HG03066 (cell line): ENCODE data around the gene PSMB9.

Experiments used
- ATAC-seq: cut with Tn5 transposase; IDR thresholded peaks from one replicate; pipeline ENCODE4 v1.9.1; 2021; ENCODE audit warnings: low read depth; ENCODE audit not compliant: unreplicated experiment

PSMB9 gene

DNA sequence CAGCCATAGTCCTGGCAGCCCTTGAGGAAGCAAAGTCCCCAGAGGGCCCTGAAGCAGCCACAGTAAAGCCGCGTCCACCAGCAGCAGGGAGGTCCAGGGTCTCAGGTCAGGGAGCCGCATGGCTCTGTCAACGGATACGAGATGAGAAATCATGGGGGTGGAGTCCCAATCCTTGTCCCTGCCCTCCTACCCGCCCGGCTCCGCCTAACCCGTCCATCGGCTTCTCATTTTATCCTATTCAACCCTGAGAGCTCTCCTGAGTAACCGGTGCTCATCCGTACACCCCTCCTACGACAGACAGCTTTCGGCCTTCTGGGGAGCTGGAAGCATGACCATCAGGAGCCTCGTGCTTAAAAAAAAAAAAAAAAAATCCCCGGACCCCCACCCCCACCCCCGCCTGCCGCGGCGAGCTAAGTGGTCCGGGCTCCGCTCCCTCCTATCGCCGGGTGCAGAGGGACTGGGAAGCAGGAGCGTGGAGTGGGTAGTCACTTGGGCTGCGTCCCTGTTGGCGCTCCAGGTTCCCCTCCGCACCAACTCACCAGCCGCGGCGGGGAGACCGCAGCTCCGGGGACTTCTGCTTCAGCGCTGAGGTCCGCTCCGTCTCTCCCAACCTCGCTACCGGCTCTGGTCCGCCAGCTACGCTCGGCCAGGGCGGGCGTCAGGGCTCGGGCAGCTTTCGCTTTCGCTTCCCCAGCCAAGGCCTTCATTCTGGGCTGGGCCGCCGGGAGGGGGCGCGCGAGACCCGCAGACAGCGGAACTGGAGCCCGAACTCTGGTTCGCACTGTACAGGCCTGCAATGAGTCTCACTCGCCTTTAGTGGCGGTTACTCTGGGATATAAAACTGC, 15.7 kb upstream of the PSMB9 start, which contains the start of gene TAP2:
TSS of gene TAP2 (minus strand) at position 626 of the 845 bp plus-strand sequence. CDS start at position 120, 506 bp downstream.
- peak; percentile 79 for ATAC-seq

DNA sequence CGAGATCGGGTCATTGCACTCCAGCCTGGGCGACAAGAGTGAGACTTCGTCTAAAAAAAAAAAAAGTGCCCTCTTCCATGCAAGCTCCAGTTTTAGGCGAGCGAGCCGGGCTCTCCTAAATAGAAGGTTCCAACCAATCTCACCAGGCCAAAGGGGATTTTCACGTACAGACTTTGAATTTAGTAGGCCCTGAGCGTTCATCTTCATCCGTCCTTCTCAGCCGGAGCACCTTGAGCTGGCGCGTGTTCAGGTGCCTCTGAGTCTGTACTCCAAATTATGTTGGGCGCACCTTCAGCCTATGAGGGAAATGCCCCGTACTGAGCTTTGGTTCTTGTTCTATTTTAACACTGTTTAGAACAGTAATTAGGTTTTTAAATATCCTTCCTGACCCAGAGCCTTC, 14.6 kb upstream of the PSMB9 start:
- ATAC-seq: no peak

DNA sequence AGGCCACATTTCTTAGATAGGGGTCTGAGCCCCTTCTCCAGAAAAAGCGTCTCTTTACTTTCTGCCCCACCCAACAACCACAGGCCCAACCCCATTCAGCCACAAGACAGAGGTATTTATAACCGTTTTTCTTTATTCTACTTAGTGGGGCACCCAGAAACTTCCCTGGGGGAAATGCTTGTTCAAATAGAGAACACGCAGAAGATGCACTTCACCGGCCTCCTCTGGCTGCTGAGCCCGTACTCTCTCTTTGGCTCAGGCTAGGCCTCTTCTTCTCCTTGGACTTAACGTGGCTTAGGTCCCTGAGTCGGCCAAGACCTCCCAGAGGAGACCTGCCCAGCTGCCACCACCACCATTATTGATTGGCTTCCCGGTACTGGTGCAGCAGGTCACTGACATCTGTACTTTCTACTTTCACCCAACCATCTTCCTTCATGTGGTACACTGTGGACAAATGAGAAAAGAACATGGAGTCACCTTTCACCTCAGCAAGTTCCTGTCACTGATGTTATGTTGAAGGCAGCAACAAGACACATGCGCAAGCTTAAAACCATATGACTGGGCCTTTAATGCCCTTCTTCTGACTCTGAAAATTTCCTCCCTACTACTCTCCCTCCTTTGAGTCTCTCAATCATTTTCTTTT, 13.3 kb upstream of the PSMB9 start:
- ATAC-seq: no peak

DNA sequence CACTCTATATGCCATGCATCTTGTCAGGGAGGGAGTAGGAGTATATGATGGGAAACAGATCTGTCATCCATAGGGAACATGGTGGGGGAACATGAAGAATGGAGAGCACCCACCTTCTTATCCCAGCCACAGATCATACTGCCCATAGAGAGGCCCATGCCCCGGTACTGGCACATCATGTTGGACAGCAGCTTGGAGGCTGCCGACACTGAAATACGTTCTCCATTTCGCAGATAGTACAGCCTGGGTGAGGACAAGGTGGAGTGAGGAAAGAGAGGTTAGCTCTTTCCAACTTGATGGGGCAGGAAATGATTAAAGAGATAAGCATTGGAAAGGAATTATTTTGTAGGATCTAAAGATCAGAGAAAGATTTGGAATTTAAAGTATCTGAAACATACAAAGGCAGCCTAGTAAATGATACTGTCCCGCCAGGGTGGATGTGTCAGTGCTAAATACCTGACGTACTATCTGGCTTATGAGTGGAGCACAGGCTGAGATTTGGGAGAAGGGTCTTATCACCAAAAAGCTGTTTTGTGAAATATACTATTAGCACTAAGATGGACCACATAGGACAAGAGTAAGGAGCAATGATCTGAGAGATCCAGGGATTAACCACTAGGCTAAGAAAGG, 11.9 kb upstream of the PSMB9 start:
- ATAC-seq: no peak

DNA sequence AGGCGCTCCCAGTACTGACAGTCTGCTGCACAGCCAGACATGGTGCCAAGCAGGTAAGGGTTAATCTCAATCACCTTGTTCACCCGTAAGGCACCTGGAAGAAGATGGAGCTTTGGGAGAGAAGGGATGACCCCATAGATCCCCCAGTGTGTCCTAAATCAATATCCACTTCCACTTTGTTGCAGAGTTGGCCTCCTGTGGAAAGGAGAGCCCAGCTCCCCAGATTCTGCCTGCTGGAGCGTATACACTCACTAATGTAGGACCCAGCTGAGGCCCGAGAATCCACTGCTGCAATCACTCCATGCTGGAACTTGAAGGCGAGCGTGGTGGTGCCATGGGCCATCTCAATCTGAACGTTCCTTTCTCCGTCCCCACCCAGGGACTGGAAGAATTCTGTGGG, 11.3 kb upstream of the PSMB9 start:
- ATAC-seq: no peak

DNA sequence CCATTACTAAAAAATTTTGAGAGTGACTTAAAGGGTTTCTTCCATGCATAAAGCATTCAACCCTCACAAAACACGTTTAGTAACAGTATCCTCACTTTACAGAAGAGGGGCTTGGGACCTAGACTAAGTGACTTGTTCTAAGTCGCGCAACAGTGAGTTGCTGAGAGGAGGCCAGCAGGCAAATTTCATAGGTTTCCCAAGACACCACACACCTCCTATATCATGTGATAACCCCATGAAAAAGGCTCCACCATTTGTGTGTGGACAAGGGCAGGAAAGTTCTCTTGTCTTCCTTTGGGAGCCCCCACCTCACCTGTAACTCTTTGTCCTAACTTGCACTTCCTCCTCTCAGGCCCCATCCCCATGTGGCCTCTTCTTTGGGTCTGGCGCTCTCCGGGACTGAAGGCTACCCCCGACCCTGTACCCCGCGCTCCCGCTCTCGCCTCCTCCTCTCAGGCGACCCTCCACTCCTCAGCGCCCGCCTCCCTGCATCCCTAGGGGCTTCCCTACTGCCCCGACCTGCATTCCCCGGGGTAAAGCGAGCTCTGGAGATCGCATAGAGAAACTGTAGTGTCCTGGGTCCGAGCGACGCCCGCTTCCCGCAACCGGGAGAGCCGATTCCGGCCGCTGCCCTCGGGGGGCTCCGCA, 10.5 kb upstream of the PSMB9 start:
- no peak for ATAC-seq

DNA sequence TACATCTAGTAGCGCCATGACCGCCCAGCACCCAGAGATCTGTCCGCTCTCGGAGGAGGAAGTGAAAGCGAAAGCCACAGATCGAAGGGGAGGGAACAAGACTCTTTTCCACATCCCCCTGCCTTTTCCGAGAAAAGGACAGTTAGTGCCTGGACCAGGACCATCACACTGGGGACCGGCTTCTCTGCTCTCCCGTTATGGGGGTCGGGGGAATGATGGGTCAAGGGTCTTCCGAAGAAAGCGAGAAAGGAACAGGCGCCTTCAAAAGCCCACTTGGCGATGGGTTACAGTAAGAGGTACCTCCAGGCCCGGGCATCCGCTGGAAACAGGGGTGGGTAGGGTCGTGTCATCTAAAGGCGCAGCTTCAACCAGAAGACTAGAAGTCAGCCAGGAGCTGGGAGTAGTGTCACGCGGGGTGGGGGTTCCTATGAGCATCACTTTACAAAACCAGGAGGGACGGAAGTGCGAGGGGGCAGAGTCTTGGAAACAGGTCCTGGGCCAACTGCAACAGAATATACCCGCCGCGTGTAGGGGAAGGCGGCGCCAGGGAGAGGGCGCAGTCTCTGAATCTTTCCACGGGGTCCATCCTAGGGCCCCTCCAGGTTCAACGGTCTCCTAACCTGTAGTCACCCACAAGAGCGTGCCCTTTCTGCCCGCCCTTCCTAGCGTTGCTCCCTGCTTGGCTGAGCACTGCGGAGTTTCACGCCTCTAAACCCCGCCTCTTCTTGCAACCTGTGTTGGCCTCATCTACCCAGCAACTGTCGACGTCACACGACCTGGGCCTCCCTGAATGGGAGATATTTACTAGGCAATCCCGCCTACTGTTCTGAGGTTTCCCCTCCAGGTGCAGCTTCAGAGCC, 9.8 kb upstream of the PSMB9 start, which contains the start of gene PSMB8:
TSS of gene PSMB8 (minus strand) at position 69 of the 860 bp plus-strand sequence. CDS start at position 18, 51 bp downstream.
- ATAC-seq: peak; percentile 69

DNA sequence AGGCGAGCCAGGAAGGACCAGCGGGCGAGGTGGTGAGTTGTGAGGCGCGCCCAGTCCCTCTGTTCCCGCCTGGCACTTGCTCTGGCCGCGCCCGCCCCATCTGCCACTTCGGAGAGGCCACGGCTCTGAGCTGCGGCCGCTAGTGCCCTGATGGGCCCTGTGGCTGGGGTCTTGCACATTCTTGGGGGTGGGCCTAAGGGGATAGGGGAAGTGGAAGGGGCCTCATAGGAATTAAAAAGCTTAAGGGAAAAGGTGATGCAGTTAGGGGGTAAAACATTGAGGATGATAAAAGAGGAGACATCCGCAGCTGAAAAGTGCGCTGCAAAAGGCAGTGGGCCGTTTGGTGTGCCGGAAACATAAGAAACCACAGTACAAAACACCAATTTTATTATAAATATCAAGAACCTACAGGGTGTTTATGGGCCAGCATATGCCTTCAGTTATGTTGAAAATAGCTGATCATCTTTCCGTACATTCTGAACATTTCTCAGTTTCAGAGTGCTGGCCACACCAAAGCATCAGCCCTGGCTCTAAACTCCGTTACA, 9.1 kb upstream of the PSMB9 start:
- ATAC-seq: no peak

DNA sequence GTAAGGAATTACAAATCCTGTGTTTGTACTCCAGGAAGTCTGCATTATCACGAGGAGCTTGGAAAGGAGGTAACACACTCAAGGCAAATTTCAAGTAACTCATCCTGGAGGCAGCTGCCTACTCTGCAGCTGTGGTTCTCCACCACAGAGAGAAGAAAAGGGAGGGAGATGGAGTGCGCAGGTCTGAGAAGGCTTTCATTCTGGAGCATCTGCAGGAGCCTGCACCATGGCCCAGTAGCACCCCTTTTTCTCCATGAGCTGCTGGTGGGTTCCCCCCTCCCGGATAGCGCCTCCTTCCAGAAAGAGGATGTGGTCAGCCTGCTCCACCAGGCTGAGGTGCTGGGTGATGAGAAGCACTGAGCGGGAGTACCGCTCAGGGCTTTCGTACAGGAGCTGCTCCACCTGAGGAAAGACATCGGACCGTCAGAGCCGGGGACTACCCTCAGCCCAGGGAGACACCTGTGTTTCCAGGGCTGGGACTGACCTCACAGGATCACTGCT, 8.6 kb upstream of the PSMB9 start:
- ATAC-seq: no peak

DNA sequence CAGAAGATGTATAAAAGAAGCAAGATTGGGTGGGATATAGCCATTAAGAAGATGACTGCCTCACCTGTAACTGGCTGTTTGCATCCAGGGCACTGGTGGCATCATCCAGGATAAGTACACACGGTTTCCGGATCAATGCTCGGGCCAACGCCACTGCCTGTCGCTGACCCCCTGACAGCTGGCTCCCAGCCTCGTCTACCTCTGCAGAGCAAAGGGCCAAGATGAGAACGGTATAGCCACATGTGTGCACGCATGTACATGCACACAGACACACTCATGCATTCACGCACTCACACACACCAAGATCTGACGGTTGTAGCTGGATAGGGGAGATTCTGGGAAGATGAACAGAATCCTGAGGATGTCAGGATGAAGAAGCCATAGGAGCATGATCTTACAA, 7.0 kb upstream of the PSMB9 start:
- ATAC-seq: no peak

DNA sequence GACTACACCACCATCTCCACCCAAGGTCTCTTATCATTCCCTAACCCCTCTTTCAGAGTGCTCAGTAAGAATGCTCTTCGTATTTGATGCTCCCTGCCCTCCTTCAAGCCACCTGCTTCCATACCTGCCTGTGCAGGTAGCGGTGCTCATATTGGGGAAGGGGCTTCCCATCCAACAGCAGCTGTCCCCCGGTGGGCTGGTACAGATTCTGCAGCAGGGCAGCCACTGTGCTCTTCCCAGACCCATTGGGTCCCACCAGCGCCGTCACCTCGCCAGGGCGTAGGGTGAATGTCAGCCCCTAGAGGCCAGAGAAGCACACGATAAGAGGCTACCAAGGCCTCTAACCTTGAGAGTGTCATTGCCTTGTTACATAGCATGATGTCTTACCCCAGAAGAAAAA, 6.2 kb upstream of the PSMB9 start:
- ATAC-seq: no peak

DNA sequence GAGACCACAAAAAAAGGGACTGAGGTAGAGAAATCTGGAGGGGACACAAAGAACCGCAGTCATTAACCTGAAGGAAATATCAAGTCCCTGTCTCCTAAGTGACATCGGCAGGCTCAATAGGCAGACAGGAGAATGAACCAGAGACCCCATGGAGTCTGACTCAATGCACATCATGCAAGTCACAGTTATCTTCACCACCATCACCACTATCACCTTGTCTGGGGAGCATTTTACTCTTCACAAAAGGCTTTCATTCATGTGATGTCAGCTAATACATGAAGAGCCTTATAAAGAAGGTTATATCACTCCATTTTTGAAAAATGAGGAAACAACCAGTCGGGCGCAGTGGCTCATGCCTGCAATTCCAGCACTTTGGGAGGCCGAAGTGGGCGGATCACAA, 4.9 kb upstream of the PSMB9 start:
- no peak for ATAC-seq

DNA sequence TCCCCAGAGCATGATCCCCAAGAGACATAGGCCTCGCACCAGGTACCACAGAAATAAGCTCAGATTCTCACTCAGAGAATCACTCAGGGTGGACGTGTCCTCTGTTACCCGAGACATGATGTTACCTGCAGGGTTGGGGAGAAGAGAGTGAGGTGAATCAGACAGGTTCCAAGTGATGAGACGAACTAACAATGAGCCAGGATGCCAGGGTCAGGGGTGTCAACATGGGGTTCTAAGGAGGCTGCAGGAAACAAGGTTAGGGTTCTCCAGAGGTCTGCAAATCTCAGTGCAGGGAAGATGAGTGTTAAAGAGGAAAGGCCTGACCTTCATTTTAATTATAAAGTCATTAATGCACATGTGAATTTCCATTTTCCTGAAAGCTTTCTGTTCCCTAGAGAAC, 3.0 kb upstream of the PSMB9 start:
- no peak for ATAC-seq

DNA sequence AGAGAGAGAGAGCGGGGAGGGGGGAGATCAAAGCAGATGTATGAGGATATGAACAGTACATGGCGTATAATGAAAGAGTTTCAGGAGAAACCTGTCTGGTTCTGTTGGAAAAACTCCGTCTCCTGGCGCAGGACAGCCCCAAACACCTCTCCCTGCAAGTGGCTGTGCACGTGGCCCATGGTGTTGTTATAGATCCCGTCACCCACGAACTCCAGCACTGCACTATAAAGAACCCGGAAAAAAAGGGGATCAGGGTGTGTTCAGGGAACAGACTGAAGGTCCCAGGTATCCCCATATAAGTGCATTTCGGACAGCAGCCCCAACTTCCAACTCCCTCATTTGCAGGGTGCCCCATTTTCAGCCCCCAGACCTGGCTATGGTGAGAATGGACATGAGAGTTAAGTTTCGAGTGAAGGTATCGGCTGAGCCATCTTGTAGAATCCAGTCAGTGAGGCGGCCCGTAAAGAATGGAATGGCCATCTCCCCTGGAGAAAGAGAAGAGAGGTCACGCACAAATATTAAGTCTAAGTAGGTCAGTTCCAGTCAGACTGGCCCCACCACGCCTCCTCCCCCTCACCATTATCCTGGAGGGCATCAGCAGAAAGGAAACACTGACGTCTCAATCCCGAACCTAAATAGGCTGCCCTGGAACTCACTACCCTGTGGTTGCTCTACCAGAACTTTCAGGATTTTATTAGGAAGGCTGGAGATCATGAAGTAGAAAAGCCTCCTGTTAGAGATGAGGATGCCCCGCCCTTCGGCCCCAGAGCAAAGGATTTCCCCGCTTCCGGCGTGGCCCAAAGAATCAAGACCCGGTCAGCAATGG, 1.8 kb upstream of the PSMB9 start:
- ATAC-seq: no peak

DNA sequence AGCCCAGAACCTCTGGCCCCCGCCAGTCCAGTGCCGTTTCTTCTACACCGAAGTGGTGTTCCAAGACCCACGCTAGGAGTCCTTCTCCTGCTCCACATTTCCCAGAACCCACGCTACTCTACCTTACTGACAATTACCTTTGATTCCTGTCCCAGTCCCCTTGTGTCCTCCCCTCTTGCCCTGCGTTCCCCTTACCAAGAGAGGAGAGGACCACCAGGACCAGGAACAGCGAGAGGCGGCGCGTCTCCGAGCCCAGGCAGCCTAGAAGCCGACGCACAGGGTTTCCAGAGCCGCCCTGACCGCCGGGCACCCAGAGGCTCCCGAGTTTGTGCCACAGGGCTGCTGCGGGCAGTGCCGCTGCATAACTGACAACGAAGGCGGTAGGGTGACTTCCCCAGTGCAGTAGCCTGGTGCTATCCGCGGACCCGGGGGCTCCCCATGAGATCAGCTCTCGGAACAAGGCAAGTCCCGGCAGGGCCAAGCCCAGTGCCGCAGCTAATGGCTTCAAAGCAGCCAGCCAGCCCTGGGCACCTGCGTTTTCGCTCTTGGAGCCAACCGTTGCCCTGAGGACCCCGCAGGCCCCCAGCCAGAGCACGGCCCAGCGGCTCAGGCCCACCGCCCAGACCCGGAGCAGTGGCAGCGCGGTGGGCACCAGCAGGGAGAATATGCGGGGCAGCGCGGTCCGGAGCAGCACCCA, 1.0 kb upstream of the PSMB9 start:
- peak; percentile 17 for ATAC-seq

DNA sequence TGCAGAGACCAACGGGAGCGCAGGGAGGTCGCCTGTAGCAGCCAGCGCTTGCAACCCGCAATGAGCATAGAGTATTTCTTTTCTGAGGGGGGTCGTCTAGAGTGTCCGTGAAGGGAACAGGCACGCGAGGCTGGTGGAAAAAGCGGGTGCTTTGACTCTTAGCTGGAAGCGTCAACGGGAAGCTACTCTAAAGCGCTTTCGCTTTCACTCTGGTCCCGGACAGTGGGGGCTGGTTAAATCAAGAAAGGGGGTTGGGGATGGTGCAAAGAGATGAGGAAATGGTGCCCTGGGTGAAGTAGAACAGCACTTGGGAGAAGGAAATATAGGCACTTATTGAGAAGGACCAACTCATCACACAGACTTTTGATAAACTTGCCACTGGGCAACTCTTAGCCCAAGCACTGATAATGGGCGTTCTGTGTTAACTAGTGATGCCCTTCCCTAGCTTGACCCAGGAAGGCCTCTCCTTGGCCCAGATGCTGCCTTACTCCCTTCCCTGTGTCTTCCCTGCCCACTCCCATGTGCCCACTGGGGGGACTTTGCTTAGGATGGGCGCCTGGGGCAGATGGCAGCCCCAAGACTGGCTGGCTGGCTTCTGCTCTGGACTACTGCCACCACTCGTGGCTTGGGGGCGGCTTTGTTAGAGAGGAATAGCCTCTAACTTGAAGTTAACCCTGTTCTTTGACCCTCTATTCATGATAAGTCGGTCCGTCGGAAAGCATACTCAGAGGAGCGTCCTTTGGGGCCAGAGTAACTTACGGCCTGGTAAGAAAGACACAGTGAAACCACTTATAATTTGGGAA, 585 bp downstream of the PSMB9 start:
- ATAC-seq: peak; percentile 22

DNA sequence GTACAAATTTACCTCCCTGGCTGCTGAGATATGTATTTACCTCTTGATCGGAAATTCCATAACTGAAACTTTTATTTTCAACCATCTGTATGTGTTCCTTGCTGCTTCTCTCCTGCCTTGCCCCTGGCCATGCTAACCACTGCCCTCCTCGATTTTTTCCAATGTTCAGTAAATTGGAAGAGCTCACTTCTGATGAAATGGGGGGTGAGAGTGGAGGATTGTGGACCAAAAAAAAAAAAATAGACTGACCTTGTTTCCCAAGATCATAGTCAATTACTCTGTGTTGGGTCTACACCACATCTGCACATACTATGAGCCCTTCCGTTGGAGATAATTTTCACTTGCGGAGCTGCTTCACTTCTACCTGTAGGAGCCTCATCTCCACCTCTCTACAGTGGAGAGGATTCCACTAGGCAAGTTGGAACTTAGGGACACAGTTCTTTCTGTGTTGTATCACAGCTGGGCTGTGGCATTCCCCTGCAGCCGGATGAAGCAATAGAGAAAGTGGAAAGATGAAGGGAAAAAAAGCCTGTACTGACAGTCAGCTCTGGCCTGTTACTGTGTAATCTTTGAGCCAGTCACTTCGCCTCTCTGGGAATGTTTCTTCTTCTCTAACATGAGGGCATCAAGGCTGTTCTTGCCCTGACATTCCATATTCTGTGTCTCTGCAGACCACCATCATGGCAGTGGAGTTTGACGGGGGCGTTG, 1.6 kb downstream of the PSMB9 start:
- no peak for ATAC-seq
